Subcutaneous adipose tissue (tissue), 4 donors: ENCODE measurements around the gene IL20. TPM values are rescaled to one million over a fixed set of nuclear protein-coding genes. Genes with fewer than 3 reads are reported as not detected.

Experiments used
- total RNA-seq, 4 donors: library from RNA; depleted of rRNA; stranded (reverse); fragments of >200 nt; gene quantifications; one replicate each; pipeline ENCODE4 v1.1.0, GENCODE V29; 2016
- TF ChIP-seq, protein P1 (sequence below): fragments of 450-650 bp; IDR thresholded peaks from one replicate; pipeline ENCODE4 v1.5.1; 2016; ENCODE audit warnings: low read depth, mild to moderate bottlenecking, control low read depth, antibody characterized with exemption, moderate library complexity

Gene IL20
- total RNA-seq, 4 donors from 2014 or later = not detected

DNA sequence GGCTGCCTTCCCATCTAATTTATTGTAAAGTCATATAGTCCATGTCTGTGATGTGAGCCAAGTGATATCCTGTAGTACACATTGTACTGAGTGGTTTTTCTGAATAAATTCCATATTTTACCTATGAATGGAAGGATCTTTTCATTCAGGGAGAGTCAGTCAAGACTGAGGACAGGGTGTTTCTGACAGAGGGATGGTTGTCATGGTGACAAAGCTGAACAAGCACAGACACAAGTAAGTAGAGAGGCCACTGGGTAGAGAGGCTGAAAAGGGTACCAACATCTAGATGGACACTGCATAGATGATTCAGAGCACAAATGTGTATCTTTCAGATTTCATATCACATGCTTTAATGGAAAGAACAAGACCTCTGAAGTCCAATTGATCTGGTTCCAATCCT, 22.6 kb upstream of the IL20 start:
- TF ChIP-seq, protein P1, sequence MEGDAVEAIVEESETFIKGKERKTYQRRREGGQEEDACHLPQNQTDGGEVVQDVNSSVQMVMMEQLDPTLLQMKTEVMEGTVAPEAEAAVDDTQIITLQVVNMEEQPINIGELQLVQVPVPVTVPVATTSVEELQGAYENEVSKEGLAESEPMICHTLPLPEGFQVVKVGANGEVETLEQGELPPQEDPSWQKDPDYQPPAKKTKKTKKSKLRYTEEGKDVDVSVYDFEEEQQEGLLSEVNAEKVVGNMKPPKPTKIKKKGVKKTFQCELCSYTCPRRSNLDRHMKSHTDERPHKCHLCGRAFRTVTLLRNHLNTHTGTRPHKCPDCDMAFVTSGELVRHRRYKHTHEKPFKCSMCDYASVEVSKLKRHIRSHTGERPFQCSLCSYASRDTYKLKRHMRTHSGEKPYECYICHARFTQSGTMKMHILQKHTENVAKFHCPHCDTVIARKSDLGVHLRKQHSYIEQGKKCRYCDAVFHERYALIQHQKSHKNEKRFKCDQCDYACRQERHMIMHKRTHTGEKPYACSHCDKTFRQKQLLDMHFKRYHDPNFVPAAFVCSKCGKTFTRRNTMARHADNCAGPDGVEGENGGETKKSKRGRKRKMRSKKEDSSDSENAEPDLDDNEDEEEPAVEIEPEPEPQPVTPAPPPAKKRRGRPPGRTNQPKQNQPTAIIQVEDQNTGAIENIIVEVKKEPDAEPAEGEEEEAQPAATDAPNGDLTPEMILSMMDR = no peak

DNA sequence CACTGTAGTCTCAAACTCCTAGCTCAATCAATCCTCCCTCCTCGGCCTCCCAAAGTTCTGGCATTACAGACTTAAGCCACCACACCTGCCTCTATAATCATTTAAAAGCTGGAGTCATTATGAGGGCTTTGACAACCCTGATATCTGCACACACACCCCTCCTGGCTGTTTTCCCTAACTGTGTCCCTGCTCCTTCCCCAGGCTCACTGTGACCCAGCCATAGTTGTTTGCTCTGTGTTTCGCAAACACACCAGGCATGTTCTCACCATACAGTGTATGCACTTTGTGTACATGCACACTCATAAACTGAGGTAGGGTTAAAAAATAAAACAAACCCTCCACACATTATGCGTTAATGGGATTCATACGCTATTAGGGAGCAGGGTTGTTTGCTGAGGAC, 21.8 kb upstream of the IL20 start:
- TF ChIP-seq, protein P1 = no peak

DNA sequence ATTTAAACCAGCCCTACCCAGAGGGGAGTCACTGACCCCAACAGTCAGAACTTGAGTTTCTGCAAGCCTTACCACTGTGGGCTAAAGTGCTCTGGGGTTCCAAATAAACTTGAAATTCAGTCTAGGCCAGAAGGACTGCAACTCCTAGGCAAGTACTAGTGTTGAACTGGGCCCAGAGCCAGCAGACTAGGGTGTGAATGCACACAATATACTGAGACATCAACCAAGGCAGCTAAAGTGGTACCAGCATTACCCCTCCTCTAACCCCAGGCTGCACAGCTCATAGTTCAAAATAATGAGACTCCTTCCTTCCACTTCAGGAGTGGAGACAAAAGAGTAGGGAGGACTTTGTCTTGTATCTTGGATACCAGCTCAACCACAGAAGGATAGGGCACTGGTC, 18.9 kb upstream of the IL20 start:
- TF ChIP-seq, protein P1 = no peak

DNA sequence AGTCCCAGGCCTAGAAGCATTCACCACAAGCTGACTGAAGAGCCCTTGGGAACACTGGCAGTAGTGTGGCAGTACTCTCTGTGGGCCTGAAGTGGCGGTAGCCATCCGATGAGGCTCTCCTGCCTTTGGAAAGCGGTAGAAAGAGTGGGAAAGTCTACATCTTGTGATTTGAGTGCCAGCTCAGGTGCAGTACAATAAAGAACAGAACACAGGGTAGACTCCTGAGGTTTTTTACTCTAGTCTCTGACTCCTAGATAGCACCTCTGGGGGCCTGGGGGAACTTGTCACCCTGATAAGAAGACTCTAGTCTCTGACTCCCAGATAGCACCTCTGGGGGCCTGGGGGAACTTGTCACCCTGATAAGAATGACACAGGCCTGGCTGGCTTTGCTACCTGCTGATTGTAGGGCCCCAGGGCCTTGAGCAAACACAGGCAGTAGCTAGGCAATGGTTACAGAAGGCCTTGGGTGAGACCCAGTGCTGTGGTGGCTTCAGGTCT, 18.0 kb upstream of the IL20 start:
- TF ChIP-seq, protein P1 = no peak

DNA sequence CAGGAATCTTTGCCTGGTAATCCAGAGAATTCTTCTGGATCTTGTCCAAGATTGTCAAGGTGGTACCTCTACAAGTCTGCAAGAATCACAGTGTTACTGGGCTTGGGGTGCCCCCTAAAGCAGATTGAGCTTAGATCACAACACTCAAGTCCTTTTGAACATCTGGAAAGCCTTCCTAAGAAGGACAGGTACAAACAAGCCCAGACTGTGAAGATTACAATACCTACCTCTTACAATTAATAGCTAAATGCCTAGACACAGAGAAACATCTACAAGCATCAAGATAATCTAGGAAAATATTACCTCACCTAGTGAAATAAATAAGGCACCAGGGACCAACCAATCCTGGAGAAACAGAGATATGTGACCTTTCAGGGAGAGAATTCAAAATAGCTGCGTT, 17.5 kb upstream of the IL20 start:
- TF ChIP-seq, protein P1 = no peak

DNA sequence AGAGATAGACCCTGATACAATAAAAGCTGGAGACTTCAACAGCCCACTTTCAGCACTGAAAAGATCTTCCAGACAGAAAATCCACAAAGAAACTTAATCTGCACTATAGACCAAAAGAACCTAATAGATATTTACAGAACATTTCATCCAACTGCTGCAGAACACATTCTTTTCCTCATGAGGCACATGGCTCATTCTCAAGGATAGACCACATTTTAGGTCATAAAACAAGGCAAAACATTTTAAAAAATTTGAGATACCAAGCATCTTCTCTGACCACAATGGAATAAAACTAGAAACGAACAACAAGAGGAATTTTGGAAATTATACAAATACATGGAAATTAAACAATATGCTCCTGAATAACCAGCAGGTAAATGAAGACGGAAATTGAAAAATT, 15.0 kb upstream of the IL20 start:
- TF ChIP-seq, protein P1 = no peak

DNA sequence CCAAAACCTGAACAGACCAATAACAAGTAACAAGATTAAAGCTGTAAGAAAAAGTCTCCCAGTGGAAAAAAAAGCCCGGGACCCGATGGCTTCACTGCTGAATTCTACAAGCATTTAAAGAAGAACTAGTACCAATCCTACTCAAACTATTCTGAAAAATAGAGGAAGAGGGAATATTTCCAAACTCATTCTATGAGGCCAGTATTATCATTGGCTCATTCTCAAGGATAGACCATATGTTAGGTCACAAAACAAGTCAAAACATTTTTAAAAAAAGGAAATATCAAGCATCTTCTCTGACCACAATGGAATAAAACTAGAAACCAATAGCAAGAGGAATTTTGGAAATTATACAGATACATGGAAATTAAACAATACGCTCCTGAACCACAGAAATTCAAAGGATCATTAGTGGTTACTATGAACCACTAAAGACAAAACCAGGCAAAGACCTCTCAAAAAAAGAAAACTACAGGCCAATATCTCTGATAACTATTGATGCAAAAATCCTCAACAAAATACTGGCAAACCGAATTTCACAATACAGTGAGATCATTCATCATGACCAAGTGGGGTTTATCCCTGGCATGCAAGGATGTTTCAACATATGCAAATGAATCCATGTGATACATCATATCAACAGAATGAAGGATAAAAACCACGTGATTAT, 13.9 kb upstream of the IL20 start:
- TF ChIP-seq, protein P1 = no peak
